Loucy (cell line): ENCODE data around the gene NFKB1.

Experiments
- H2AFZ ChIP-seq: fragments of 200-600 bp; sonication (generic); 2 replicates; pipeline ENCODE4 v1.6.0; 2016; ENCODE audit warnings: antibody characterized with exemption, mild to moderate bottlenecking, low read length, moderate library complexity
- H3F3A ChIP-seq: fragments of 200-600 bp; 2 replicates; pipeline ENCODE4 v1.6.0; 2016; ENCODE audit warnings: antibody characterized with exemption, low read depth, mild to moderate bottlenecking
- H3K27me3 ChIP-seq: fragments of 200-600 bp; sonication (generic); 2 replicates; pipeline ENCODE4 v1.6.1; 2014; ENCODE audit warnings: low read length, mild to moderate bottlenecking; ENCODE audit not compliant: insufficient read depth, poor library complexity, severe bottlenecking
- H3K36me3 ChIP-seq: fragments of 200-600 bp; sonication (generic); 2 replicates; pipeline ENCODE4 v1.6.1; 2016; ENCODE audit warnings: low read length; ENCODE audit not compliant: insufficient read depth
- H3K4me1 ChIP-seq: fragments of 200-600 bp; sonication (generic); 2 replicates; pipeline ENCODE4 v1.5.1; 2014; ENCODE audit warnings: low read length, mild to moderate bottlenecking; ENCODE audit not compliant: insufficient read depth, poor library complexity, severe bottlenecking
- H3K4me2 ChIP-seq: fragments of 200-600 bp; sonication (generic); 2 replicates; pipeline ENCODE4 v1.6.0; 2014; ENCODE audit warnings: antibody characterized with exemption, low read length, low read depth, mild to moderate bottlenecking; ENCODE audit not compliant: poor library complexity, severe bottlenecking
- H3K4me3 ChIP-seq: fragments of 200-600 bp; sonication (generic); 2 replicates; pipeline ENCODE4 v1.5.1; 2014; ENCODE audit warnings: low read length, mild to moderate bottlenecking, mixed read lengths; ENCODE audit not compliant: poor library complexity, severe bottlenecking
- H3K79me2 ChIP-seq: fragments of 200-600 bp; sonication (generic); 2 replicates; pipeline ENCODE4 v1.6.1; 2014; ENCODE audit warnings: low read length; ENCODE audit not compliant: insufficient read depth
- H3K9ac ChIP-seq: fragments of 200-600 bp; sonication (generic); 2 replicates; pipeline ENCODE4 v1.6.0; 2014; ENCODE audit warnings: mild to moderate bottlenecking, low read depth, low read length, moderate library complexity; ENCODE audit not compliant: poor library complexity, severe bottlenecking
- H3K9me2 ChIP-seq: fragments of 200-600 bp; sonication (generic); replicated peaks from 2 replicates; pipeline ENCODE4 v1.6.1; 2016; ENCODE audit warnings: low read depth, low read length, mixed read lengths
- H3K9me3 ChIP-seq: fragments of 200-600 bp; sonication (generic); 2 replicates; pipeline ENCODE4 v1.6.1; 2014; ENCODE audit warnings: mild to moderate bottlenecking, antibody characterized with exemption, low read length, low read depth; ENCODE audit not compliant: insufficient read depth
- H4K20me1 ChIP-seq: fragments of 200-600 bp; sonication (generic); 2 replicates; pipeline ENCODE4 v1.6.0; 2014; ENCODE audit warnings: antibody characterized with exemption, low read length, mild to moderate bottlenecking; ENCODE audit not compliant: insufficient read depth, poor library complexity, severe bottlenecking
- EZH2phosphoT487 ChIP-seq: fragments of 200-600 bp; IDR thresholded peaks from 2 replicates; pipeline ENCODE4 v1.6.1; 2018; ENCODE audit warnings: antibody characterized with exemption, mild to moderate bottlenecking, moderate library complexity, borderline replicate concordance
- TF ChIP-seq, protein P1 (sequence below): fragments of 200-600 bp; sonication (generic); conservative IDR thresholded peaks from 2 replicates; pipeline ENCODE4 v1.5.1; 2014; ENCODE audit warnings: mild to moderate bottlenecking, antibody characterized with exemption, low read length

The NFKB1 gene

DNA sequence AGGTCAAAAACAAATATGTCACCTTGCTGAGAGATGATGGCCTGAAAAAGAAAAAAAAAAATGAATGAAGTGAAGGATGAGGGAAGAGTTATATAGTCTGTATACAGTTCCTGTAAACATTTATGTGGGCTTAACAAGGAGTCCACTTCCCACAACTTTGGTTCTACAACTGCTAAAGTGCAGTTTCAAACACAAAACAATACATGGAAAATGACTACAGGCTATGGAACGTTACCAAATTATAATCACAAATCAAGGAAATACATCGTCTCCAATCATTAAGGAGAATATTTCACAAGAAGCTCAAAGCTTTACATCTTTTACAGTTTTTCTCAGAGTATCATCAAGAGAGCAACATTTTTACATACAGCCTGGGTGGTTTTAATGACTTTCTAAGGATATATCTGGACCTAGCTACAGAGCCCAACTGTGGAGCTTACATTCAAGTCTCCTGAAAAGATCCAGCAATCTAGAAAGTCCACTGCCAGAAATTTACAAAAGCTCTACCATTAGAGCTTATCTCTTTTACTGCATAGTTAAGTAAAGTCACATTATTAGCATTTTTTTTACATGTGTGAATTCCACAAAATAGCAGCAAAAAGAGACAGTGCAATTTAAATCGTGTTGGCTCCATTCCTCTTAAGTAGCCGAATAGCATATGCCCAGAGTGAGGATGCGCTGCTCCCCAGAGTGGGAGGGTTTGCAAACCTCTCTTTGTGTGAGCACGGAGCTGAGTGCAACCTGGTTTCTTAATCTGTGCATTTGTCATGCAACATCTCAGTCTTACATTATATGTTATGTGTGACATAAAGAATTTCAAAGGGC is 131.3 kb downstream of the NFKB1 start:
- H3K9ac ChIP-seq: no peak overlapping the region
- no peaks in the 10 kb centered on the region for H3K9me2 ChIP-seq
- H3K9me3 ChIP-seq: no peaks in the 10 kb centered on the region
- H4K20me1 ChIP-seq: no peaks in the 10 kb centered on the region
- no peaks in the 10 kb centered on the region for H3F3A ChIP-seq
- H3K79me2 ChIP-seq: no peaks in the 10 kb centered on the region
- no peak overlapping the region for H2AFZ ChIP-seq
- no peak overlapping the region for H3K4me2 ChIP-seq
- H3K36me3 ChIP-seq: peaks cover 11% of the 10 kb centered on the region; the same call in 1 of the 2 replicates
- no peak for TF ChIP-seq EZH2phosphoT487
- TF ChIP-seq, protein P1, sequence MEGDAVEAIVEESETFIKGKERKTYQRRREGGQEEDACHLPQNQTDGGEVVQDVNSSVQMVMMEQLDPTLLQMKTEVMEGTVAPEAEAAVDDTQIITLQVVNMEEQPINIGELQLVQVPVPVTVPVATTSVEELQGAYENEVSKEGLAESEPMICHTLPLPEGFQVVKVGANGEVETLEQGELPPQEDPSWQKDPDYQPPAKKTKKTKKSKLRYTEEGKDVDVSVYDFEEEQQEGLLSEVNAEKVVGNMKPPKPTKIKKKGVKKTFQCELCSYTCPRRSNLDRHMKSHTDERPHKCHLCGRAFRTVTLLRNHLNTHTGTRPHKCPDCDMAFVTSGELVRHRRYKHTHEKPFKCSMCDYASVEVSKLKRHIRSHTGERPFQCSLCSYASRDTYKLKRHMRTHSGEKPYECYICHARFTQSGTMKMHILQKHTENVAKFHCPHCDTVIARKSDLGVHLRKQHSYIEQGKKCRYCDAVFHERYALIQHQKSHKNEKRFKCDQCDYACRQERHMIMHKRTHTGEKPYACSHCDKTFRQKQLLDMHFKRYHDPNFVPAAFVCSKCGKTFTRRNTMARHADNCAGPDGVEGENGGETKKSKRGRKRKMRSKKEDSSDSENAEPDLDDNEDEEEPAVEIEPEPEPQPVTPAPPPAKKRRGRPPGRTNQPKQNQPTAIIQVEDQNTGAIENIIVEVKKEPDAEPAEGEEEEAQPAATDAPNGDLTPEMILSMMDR: no peak
- peaks cover 6% of the 10 kb centered on the region for H3K4me1 ChIP-seq
- no peaks in the 10 kb centered on the region for H3K27me3 ChIP-seq
- no peak overlapping the region for H3K4me3 ChIP-seq

DNA sequence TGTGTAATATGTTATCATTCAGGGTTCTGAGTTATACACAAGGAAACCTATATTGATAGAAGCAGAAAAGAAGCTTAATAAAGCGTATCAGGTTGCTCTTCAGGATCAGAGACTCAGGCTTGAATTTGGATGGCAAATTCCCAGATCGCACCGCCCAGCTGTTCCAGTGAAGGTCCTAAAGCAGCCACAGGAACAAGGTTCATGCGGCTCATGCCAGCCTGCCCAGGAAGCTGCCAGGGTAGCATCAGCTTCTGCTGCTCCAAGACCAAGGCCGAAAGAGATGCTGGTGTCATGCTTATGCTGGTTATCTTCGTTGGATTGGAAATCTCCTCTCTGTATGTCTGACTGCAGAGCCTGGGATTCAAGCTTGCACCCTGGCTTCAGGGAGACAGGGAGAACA is 131.9 kb downstream of the NFKB1 start:
- H3K4me1 ChIP-seq: peaks cover 6% of the 10 kb centered on the region
- no peak overlapping the region for H3K4me3 ChIP-seq
- no peak for TF ChIP-seq EZH2phosphoT487
- TF ChIP-seq, protein P1: no peak
- no peak overlapping the region for H2AFZ ChIP-seq
- no peaks in the 10 kb centered on the region for H3K9me3 ChIP-seq
- no peaks in the 10 kb centered on the region for H3K9me2 ChIP-seq
- H3K4me2 ChIP-seq: no peak overlapping the region
- no peaks in the 10 kb centered on the region for H3K27me3 ChIP-seq
- no peaks in the 10 kb centered on the region for H4K20me1 ChIP-seq
- no peaks in the 10 kb centered on the region for H3K79me2 ChIP-seq
- H3F3A ChIP-seq: no peaks in the 10 kb centered on the region
- H3K9ac ChIP-seq: no peak overlapping the region
- H3K36me3 ChIP-seq: peaks cover 11% of the 10 kb centered on the region; the same call in 1 of the 2 replicates

DNA sequence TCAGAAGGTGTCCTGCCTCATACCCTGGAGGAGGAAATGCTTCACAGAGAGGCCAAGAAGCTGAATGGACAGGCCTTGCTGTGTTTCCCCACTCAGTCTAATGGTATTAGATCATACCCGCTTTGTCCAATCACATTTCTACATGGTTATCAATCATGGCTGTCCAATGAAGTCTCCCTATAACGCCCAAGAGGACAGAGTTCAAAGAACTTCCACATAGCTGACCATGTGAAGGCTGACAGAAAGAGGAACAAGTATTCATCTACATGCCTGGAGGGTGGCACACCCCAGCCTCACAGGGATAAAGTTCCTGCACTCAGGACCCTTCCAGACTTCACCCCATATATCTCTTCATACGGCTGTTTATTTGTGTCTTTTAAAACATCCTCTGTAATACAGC is 136.2 kb downstream of the NFKB1 start:
- Histone ChIP-seq H3F3A (no peaks in the 10 kb centered on the region), H3K9me3 (no peaks in the 10 kb centered on the region), H3K4me2 (no peak overlapping the region), H2AFZ (no peak overlapping the region), H3K36me3 (peaks cover 5% of the 10 kb centered on the region; the same call in 1 of the 2 replicates), H3K4me3 (no peak overlapping the region), H3K9ac (no peak overlapping the region), H3K27me3 (no peaks in the 10 kb centered on the region), H3K9me2 (no peaks in the 10 kb centered on the region), H3K4me1 (peaks cover 17% of the 10 kb centered on the region), H4K20me1 (no peaks in the 10 kb centered on the region), H3K79me2 (no peaks in the 10 kb centered on the region)
- TF ChIP-seq, protein P1: no peak
- no peak for TF ChIP-seq EZH2phosphoT487
